WTC11 (cell line): ENCODE data around the gene RBM18. TPM values are rescaled to one million over a fixed set of nuclear protein-coding genes. Genes with fewer than 3 reads are reported as not detected.

Experiments
- ATAC-seq: fragments of 200-7000 bp; cut with Tn5 transposase; 2 replicates; pipeline ENCODE4 v1.10.0; 2021; ENCODE audit warnings: mild to moderate bottlenecking, moderate library complexity
- CTCF ChIA-PET: fragments of 300-600 bp; sonication (Branson Sonifier 250); formaldehyde crosslinking; loops from one replicate; lab custom pipeline; 2021; ENCODE audit warnings: antibody characterized with exemption; lab: Charles Lee
- POLR2A ChIA-PET: fragments of 350-600 bp; sonication (Branson Sonifier 250); formaldehyde crosslinking; loops from one replicate; lab custom pipeline; 2021; ENCODE audit warnings: antibody characterized with exemption; lab: Charles Lee
- DNase-seq: peaks from one replicate; pipeline ENCODE4 v3.0.0; 2021; ENCODE audit warnings: low spot score
- H3K27ac Mint-ChIP-seq: 2 replicates; pipeline ENCODE4 v1.8.0; 2021; ENCODE audit warnings: mixed read lengths
- H3K27me3 Mint-ChIP-seq: 2 replicates; pipeline ENCODE4 v1.8.0; 2021; ENCODE audit warnings: low read depth, mild to moderate bottlenecking, moderate library complexity, mixed read lengths
- H3K36me3 Mint-ChIP-seq: 2 replicates; pipeline ENCODE4 v1.8.0; 2021; ENCODE audit warnings: mixed read lengths
- H3K4me1 Mint-ChIP-seq: 2 replicates; pipeline ENCODE4 v1.8.0; 2022; ENCODE audit warnings: mixed read lengths
- H3K4me3 Mint-ChIP-seq: 2 replicates; pipeline ENCODE4 v1.8.0; 2021; ENCODE audit warnings: mild to moderate bottlenecking, moderate library complexity, mixed read lengths
- H3K9me3 Mint-ChIP-seq: 2 replicates; pipeline ENCODE4 v1.8.0; 2021; ENCODE audit warnings: mixed read lengths
- AFF4 ChIP-seq: sonication (generic); formaldehyde crosslinking; IDR thresholded peaks from 2 replicates; pipeline ENCODE4 v1.8.1; 2023; ENCODE audit warnings: mild to moderate bottlenecking, missing genetic modification reagents, borderline replicate concordance
- AR ChIP-seq: fragments of 250-450 bp; sonication (Bioruptor Pico); IDR thresholded peaks from 2 replicates; pipeline ENCODE4 v1.9.0; 2021; ENCODE audit warnings: mild to moderate bottlenecking
- ATF3 ChIP-seq: sonication (generic); formaldehyde crosslinking; conservative IDR thresholded peaks from 2 replicates; pipeline ENCODE4 v1.8.1; 2022; ENCODE audit warnings: mild to moderate bottlenecking, missing genetic modification reagents
- ATF6 ChIP-seq: sonication (generic); formaldehyde crosslinking; IDR thresholded peaks from 2 replicates; pipeline ENCODE4 v1.8.1; 2023; ENCODE audit warnings: mild to moderate bottlenecking, missing genetic modification reagents
- CBFB ChIP-seq: sonication (generic); formaldehyde crosslinking; IDR thresholded peaks from 2 replicates; pipeline ENCODE4 v1.8.1; 2022; ENCODE audit warnings: mild to moderate bottlenecking, low read depth, missing genetic modification reagents
- CREM ChIP-seq: sonication (generic); formaldehyde crosslinking; IDR thresholded peaks from 2 replicates; pipeline ENCODE4 v1.8.1; 2022; ENCODE audit warnings: mild to moderate bottlenecking, missing genetic modification reagents, moderate library complexity
- E2F1 ChIP-seq: sonication (generic); formaldehyde crosslinking; IDR thresholded peaks from 2 replicates; pipeline ENCODE4 v1.8.0; 2022; ENCODE audit warnings: mild to moderate bottlenecking, missing genetic modification reagents
- ETV6 ChIP-seq: sonication (generic); formaldehyde crosslinking; IDR thresholded peaks from 2 replicates; pipeline ENCODE4 v1.8.1; 2022; ENCODE audit warnings: mild to moderate bottlenecking, missing genetic modification reagents
- FOXK1 ChIP-seq: sonication (generic); formaldehyde crosslinking; IDR thresholded peaks from 2 replicates; pipeline ENCODE4 v1.8.0; 2022; ENCODE audit warnings: mild to moderate bottlenecking, moderate library complexity, missing genetic modification reagents
- HMGA2 ChIP-seq: fragments of 250-450 bp; sonication (Bioruptor Pico); IDR thresholded peaks from 2 replicates; pipeline ENCODE4 v1.4.0; 2021; ENCODE audit warnings: mild to moderate bottlenecking, moderate library complexity
- MLX ChIP-seq: sonication (generic); formaldehyde crosslinking; IDR thresholded peaks from 2 replicates; pipeline ENCODE4 v1.8.1; 2023; ENCODE audit warnings: mild to moderate bottlenecking, missing genetic modification reagents, moderate library complexity
- MXD4 ChIP-seq: fragments of 250-450 bp; sonication (Bioruptor Pico); IDR thresholded peaks from 2 replicates; pipeline ENCODE4 v1.8.0; 2021; ENCODE audit warnings: mild to moderate bottlenecking, moderate library complexity, borderline replicate concordance
- PRDM15 ChIP-seq: sonication (generic); formaldehyde crosslinking; IDR thresholded peaks from 2 replicates; pipeline ENCODE4 v1.8.0; 2022; ENCODE audit warnings: missing genetic modification reagents
- PREB ChIP-seq: sonication (generic); formaldehyde crosslinking; IDR thresholded peaks from 2 replicates; pipeline ENCODE4 v1.8.1; 2022; ENCODE audit warnings: mild to moderate bottlenecking, missing genetic modification reagents, moderate library complexity, borderline replicate concordance
- TP53 ChIP-seq: sonication (generic); formaldehyde crosslinking; IDR thresholded peaks from 2 replicates; pipeline ENCODE4 v1.8.1; 2023; ENCODE audit warnings: mild to moderate bottlenecking, missing genetic modification reagents
- ZBTB21 ChIP-seq: sonication (generic); formaldehyde crosslinking; IDR thresholded peaks from 2 replicates; pipeline ENCODE4 v1.8.1; 2023; ENCODE audit warnings: mild to moderate bottlenecking, missing genetic modification reagents, borderline replicate concordance
- ZNF263 ChIP-seq: sonication (generic); formaldehyde crosslinking; IDR thresholded peaks from 2 replicates; pipeline ENCODE4 v1.8.1; 2022; ENCODE audit warnings: low read depth, mild to moderate bottlenecking, moderate library complexity, missing genetic modification reagents
- ZNF423 ChIP-seq: fragments of 250-450 bp; sonication (Bioruptor Pico); IDR thresholded peaks from 2 replicates; pipeline ENCODE4 v2.1.2; 2022; ENCODE audit warnings: mild to moderate bottlenecking, moderate library complexity
- ZNF671 ChIP-seq: fragments of 250-450 bp; sonication (Bioruptor Pico); IDR thresholded peaks from 2 replicates; pipeline ENCODE4 v1.8.0; 2021; ENCODE audit warnings: mild to moderate bottlenecking
- total RNA-seq: library from RNA; stranded (reverse); gene quantifications from 3 replicates; pipeline ENCODE4 v1.2.3, GENCODE V29; 2021

The RBM18 gene
- total RNA-seq, 1 experiment from 2014 or later = 11.4 TPM

GRCh38 chr9:122226142-122226757 lies 38.4 kb downstream of the RBM18 start:
- peaks cover 5% of the 10 kb centered on the region; the same call in 1 of the 2 replicates for H3K36me3 Mint-ChIP-seq
- TF ChIP-seq ZBTB21 (CRISPR knock-in tag) (0 out of 2 replicates have a peak, but pooled peaks have one; percentile 41), FOXK1 (peak; percentile 79), E2F1 (CRISPR knock-in tag) (0 out of 2 replicates have a peak, but pooled peaks have one; percentile 71), TP53 (CRISPR knock-in tag) (peak; percentile 85; the same call in 1 of the 2 replicates), AFF4 (CRISPR knock-in tag) (no peak), CREM (CRISPR knock-in tag) (no peak), MLX (CRISPR knock-in tag) (no peak), MXD4 (CRISPR knock-in tag) (no peak), HMGA2 (CRISPR knock-in tag) (no peak), PREB (CRISPR knock-in tag) (no peak), AR (CRISPR knock-in tag) (no peak), ZNF423 (no peak), ZNF263 (CRISPR knock-in tag) (no peak), ATF6 (CRISPR knock-in tag) (no peak), PRDM15 (no peak), CBFB (no peak), ATF3 (no peak), ZNF671 (CRISPR knock-in tag) (no peak), ETV6 (CRISPR knock-in tag) (peak; percentile 45; the same call in 1 of the 2 replicates)

More at GRCh38 chr9:122226142-122226757, 38.4 kb downstream of the RBM18 start:
- H3K4me3 Mint-ChIP-seq = peak overlapping the region; percentile 68
- ChIA-PET CTCF (interaction anchor here (0.9 to 2.2 kb wide), 8 partner anchors 39 to 130 kb away, joined by 3 to 10 read pairs (median 4); partner anchors contain the start of genes MRRF and RBM18), POLR2A (interaction anchor here (0.8 to 1.0 kb wide), 2 partner anchors 12 to 101 kb away, joined by 3 read pairs; no protein-coding TSS in a partner anchor)
- no peak overlapping the region for H3K27ac Mint-ChIP-seq
- ATAC-seq (peak; percentile 3; the same call in 1 of the 2 replicates), DNase-seq (peak; percentile 40)
- H3K4me1 Mint-ChIP-seq = peaks cover 36% of the 10 kb centered on the region
- H3K27me3 Mint-ChIP-seq = peaks cover 72% of the 10 kb centered on the region
- H3K9me3 Mint-ChIP-seq = no peaks in the 10 kb centered on the region
